Heart left ventricle (tissue), 13 donors: ENCODE measurements around the gene SHISA5.

Experiments used
- POLR2A ChIP-seq, 2 donors: fragments of 450-650 bp; IDR thresholded peaks; one replicate each; pipeline ENCODE4 v1.6.1; 2017; ENCODE audit warnings: antibody characterized with exemption in 2 of 2, mild to moderate bottlenecking in 2 of 2, moderate library complexity in 2 of 2
- TF ChIP-seq, protein P1 (sequence below), 12 donors: fragments of 200-600 bp; sonication (generic) in 4 of 12; IDR thresholded peaks; one replicate each; pipeline versions ENCODE4 v1.5.0 to v1.8.0; 2018 to 2022; ENCODE audit warnings: antibody characterized with exemption in 12 of 12, mild to moderate bottlenecking in 5 of 12
- donor health status: ischemic (EF 13 %, LVEDD 7.1; RV severe dilation, severe dysfunction).
- donor health status: DM: no; HTN: yes; CAD: no.
- donor health status: DM: no; HTN: no; CAD: no.
- donor health status: ischemic (EF 25% LVEDD 6.9; RV normal size, moderate dysfunction).
- donor health status: ischemic (EF 25% LVEDD 5.7; RV mildly dilated, moderate dysfunction).
- donor health status: ischemic (EF 35%, LVEDD 5.7; RV mildly dilated, moderate dysfunction).
- donor health status: nonischemic (EF 11% LVEDD 7.7; RV severe dilation, severe dysfunction).
- donor health status: DM: yes; HTN: yes; CAD: no.
- donor health status: PGD.
- donor health status: ischemic (EF 29% LVEDD 5.4; RV normal size, mild dysfunction).
- donor health status: nonischemic (EF 23%, LVEDD 6.1; RV moderate dilation, normal function).

DNA sequence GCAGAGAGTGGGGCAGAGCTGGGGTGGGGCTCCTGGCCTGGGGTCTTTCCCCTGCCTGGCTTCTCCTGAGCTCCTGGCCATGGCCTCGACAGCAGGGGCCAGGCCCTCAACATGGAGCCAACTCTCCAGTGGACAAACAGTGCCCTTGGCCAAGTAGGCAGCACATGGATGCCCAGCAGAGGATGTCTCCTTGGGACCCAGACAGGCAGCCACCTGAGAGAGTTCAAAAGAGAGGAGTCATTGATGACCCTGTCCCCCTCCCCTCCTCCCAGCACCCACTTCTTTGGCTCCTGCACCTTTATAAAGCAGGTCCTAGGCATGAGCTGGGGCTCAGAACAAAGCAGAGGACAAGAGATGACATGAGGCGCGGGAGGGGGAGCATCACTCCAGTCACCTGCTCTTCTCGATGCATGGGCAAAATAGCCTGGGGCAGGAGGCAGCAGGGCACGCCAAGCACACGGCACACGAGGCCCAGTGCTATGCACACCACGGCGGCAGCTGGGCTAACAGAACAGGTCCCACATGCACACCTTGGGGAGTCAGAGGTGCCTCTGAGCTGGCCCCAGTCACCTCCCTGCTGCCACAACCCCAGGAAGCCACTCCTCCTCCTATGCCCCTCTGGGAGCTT, 27.4 kb downstream of the SHISA5 start:
- TF ChIP-seq, protein P1, sequence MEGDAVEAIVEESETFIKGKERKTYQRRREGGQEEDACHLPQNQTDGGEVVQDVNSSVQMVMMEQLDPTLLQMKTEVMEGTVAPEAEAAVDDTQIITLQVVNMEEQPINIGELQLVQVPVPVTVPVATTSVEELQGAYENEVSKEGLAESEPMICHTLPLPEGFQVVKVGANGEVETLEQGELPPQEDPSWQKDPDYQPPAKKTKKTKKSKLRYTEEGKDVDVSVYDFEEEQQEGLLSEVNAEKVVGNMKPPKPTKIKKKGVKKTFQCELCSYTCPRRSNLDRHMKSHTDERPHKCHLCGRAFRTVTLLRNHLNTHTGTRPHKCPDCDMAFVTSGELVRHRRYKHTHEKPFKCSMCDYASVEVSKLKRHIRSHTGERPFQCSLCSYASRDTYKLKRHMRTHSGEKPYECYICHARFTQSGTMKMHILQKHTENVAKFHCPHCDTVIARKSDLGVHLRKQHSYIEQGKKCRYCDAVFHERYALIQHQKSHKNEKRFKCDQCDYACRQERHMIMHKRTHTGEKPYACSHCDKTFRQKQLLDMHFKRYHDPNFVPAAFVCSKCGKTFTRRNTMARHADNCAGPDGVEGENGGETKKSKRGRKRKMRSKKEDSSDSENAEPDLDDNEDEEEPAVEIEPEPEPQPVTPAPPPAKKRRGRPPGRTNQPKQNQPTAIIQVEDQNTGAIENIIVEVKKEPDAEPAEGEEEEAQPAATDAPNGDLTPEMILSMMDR (IDR thresholded peaks at IDR 0.05), result no peak
- TF ChIP-seq POLR2A (IDR thresholded peaks at IDR 0.05), result no peak
